Natural killer cell (primary cell): Measurements from ENCODE around the gene HINT3. TPM values are rescaled to one million over a fixed set of nuclear protein-coding genes. Genes with fewer than 3 reads are reported as not detected.

Experiments used
- ATAC-seq, 3 donors: fragments of 150-1000 bp in 2 of 3; fragments of 200-7000 bp in 1 of 3; cut with Tn5 transposase; 1 replicate in 1 of 3; 2 replicates in 2 of 3; pipeline ENCODE4 v1.10.0; 2021; ENCODE audit warnings: mild to moderate bottlenecking in 2 of 3, moderate library complexity in 2 of 3
- DNase-seq, 2 donors: peaks; one replicate each; pipeline versions ENCODE4 v3.0.0 to v3.0.0-alpha.2; 2013 to 2021; ENCODE audit warnings: mixed read lengths in 1 of 2
- H3K27ac ChIP-seq: one replicate; pipeline ENCODE4 v1.5.1; 2013; ENCODE audit warnings: mild to moderate bottlenecking, low read length
- H3K27me3 ChIP-seq: one replicate; pipeline ENCODE4 v1.6.1; 2013; ENCODE audit warnings: low read length; ENCODE audit not compliant: control insufficient read depth, insufficient read depth
- H3K36me3 ChIP-seq: one replicate; pipeline ENCODE4 v1.6.1; 2013; ENCODE audit warnings: low read length; ENCODE audit not compliant: control insufficient read depth, insufficient read depth
- H3K4me1 ChIP-seq: one replicate; pipeline ENCODE4 v1.6.1; 2013; ENCODE audit warnings: low read length; ENCODE audit not compliant: control insufficient read depth, insufficient read depth
- H3K4me3 ChIP-seq: one replicate; pipeline ENCODE4 v1.5.1; 2013; ENCODE audit warnings: low read length
- H3K9me3 ChIP-seq: one replicate; pipeline ENCODE4 v1.6.1; 2013; ENCODE audit warnings: low read length; ENCODE audit not compliant: control insufficient read depth, insufficient read depth
- H3K27ac Mint-ChIP-seq, 2 donors: one replicate each; pipeline ENCODE4 v1.8.0; 2022; ENCODE audit warnings: mild to moderate bottlenecking in 2 of 2, mixed read lengths in 2 of 2, moderate library complexity in 1 of 2
- H3K27me3 Mint-ChIP-seq, 2 donors: one replicate each; pipeline ENCODE4 v1.8.0; 2022; ENCODE audit warnings: low read depth in 2 of 2, mixed read lengths in 2 of 2
- H3K36me3 Mint-ChIP-seq: one replicate; pipeline ENCODE4 v1.8.0; 2022; ENCODE audit warnings: mixed read lengths
- H3K4me1 Mint-ChIP-seq, 2 donors: one replicate each; pipeline ENCODE4 v1.8.0; 2022; ENCODE audit warnings: mixed read lengths in 2 of 2
- H3K4me3 Mint-ChIP-seq: one replicate; pipeline ENCODE4 v1.8.0; 2022; ENCODE audit warnings: mild to moderate bottlenecking, moderate library complexity, mixed read lengths
- H3K9me3 Mint-ChIP-seq, 2 donors: one replicate each; pipeline ENCODE4 v1.8.0; 2022; ENCODE audit warnings: mixed read lengths in 2 of 2
- WGBS: methylation state at CpG from one replicate; pipeline ENCODE4 v1.1.7; 2013; ENCODE audit warnings: missing lambda C conversion rate; ENCODE audit not compliant: insufficient coverage; 5-methylcytosine and 5-hydroxymethylcytosine counted together
- intact Hi-C: fragments of 100-400 bp; cut with micrococcal nuclease; formaldehyde crosslinking; loops from one replicate; pipeline ENCODE4 v1.14.2; 2022
- total RNA-seq, 4 donors: library from RNA; stranded (reverse); fragments of 120-200 nt in 1 of 4; gene quantifications; one replicate each; pipeline versions ENCODE4 v1.2.3 to v1.2.4, GENCODE V29; 2013 to 2022
- TF ChIP-seq, protein P1 (sequence below): fragments of 200-600 bp; IDR thresholded peaks from one replicate; pipeline ENCODE4 v1.8.0; 2022; ENCODE audit warnings: antibody characterized with exemption

Gene HINT3
- total RNA-seq, 3 donors from 2014 or later (not counting 1 experiment from before 2014, with no cell fraction given) = 9.7 to 10.5 (median 10.3) TPM

DNA sequence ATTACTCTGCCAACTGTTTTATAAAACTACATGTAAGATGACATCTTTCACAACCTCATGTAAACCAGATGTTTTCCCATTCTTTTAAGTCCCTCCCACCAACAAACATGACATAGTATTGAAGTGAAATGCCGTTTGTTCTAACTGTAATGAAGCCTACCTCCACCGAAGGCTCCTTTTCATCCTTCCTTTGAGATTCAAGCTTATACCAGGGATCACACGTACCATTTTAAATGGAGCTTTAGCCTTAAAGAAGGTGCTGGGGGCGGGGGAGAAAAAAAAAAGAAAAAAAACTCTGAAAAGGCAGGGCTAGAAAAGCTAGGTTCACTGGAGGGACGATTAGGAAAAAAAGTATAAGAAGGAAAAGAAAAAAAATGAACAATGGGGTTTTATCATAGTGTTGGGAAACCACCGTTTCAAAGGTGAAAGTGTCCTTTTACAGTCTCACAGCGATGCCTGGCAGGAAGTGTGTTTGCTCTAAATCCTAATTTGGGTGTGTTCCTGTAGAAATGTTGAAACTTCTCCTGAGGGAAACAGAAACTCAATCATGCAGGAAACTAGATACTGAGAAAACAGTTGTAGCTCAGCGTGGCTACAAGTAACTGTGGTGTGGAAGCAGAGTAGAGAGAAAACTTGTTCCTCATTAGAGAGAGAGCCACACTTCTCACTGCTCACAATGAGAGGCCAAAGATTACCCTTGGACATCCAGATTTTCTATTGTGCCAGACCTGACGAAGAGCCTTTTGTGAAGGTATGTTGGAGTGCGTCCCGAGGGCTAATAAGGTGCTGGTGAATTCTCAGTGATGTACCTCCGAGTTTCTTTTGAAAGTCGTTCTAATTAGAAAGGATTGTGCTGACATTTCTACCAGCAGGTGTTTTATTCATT lies 37.6 kb upstream of the HINT3 start:
- intact Hi-C loops = loop anchor here (1.0 to 2.0 kb wide), 2 partner anchors 37 to 138 kb away; partner anchors contain the start of gene HINT3
- Mint-ChIP-seq H3K27me3 (no peaks in the 10 kb centered on the region), H3K27ac (peak overlapping the region; percentile 87 to 88), H3K4me1 (peaks cover 19 to 24% of the 10 kb centered on the region in 2 donors), H3K36me3 (peaks cover 36% of the 10 kb centered on the region), H3K9me3 (no peaks in the 10 kb centered on the region), H3K4me3 (peak overlapping the region; percentile 19)
- ATAC-seq (peak; percentile 88 to 95 (median 94)), DNase-seq (peak in 1 of 2 donors; percentile 83)
- WGBS = 11% methylated on average over 10 of the region's 13 CpGs
- TF ChIP-seq, protein P1, sequence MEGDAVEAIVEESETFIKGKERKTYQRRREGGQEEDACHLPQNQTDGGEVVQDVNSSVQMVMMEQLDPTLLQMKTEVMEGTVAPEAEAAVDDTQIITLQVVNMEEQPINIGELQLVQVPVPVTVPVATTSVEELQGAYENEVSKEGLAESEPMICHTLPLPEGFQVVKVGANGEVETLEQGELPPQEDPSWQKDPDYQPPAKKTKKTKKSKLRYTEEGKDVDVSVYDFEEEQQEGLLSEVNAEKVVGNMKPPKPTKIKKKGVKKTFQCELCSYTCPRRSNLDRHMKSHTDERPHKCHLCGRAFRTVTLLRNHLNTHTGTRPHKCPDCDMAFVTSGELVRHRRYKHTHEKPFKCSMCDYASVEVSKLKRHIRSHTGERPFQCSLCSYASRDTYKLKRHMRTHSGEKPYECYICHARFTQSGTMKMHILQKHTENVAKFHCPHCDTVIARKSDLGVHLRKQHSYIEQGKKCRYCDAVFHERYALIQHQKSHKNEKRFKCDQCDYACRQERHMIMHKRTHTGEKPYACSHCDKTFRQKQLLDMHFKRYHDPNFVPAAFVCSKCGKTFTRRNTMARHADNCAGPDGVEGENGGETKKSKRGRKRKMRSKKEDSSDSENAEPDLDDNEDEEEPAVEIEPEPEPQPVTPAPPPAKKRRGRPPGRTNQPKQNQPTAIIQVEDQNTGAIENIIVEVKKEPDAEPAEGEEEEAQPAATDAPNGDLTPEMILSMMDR = no peak
- no peaks in the 10 kb centered on the region for H3K27me3 ChIP-seq
- no peaks in the 10 kb centered on the region for H3K9me3 ChIP-seq
- peak overlapping the region; percentile 57 for H3K27ac ChIP-seq
- no peak overlapping the region for H3K4me3 ChIP-seq
- no peaks in the 10 kb centered on the region for H3K4me1 ChIP-seq
- peaks cover 48% of the 10 kb centered on the region for H3K36me3 ChIP-seq

DNA sequence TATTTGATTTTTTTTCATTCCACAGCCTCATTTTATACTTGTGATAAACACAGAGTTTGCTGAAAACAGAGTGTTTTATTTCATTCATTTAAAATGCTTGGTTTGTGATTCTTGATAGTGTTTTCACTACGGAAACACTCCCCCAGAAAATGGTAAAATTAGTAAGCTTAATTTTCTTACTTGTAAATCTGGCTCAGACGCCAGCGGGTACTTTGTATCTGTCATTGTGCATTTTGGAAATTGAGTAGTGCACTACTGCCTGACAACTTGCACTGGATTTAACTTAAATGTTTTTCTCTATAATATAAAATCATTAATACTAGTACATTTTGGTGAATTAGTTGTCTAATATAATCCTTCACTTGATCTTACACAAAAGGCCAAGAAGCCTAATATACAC lies 37.0 kb upstream of the HINT3 start:
- H3K4me1 Mint-ChIP-seq = peaks cover 22 to 31% of the 10 kb centered on the region in 2 donors
- no peaks in the 10 kb centered on the region for H3K27me3 Mint-ChIP-seq
- H3K36me3 ChIP-seq = peaks cover 53% of the 10 kb centered on the region
- no peaks in the 10 kb centered on the region for H3K4me1 ChIP-seq
- WGBS = 67% methylated on average over 3 of the region's 3 CpGs
- no peaks in the 10 kb centered on the region for H3K9me3 Mint-ChIP-seq
- TF ChIP-seq, protein P1 = no peak
- ATAC-seq (no peak), DNase-seq (no peak)
- intact Hi-C loops = loop anchor here (1.0 to 2.0 kb wide), 2 partner anchors 37 to 139 kb away; partner anchors contain the start of gene HINT3
- H3K4me3 Mint-ChIP-seq = no peak overlapping the region
- no peaks in the 10 kb centered on the region for H3K27me3 ChIP-seq
- H3K27ac ChIP-seq = peak overlapping the region; percentile 57
- peak overlapping the region; percentile 87 to 88 for H3K27ac Mint-ChIP-seq
- no peak overlapping the region for H3K4me3 ChIP-seq
- H3K36me3 Mint-ChIP-seq = peaks cover 36% of the 10 kb centered on the region
- no peaks in the 10 kb centered on the region for H3K9me3 ChIP-seq

DNA sequence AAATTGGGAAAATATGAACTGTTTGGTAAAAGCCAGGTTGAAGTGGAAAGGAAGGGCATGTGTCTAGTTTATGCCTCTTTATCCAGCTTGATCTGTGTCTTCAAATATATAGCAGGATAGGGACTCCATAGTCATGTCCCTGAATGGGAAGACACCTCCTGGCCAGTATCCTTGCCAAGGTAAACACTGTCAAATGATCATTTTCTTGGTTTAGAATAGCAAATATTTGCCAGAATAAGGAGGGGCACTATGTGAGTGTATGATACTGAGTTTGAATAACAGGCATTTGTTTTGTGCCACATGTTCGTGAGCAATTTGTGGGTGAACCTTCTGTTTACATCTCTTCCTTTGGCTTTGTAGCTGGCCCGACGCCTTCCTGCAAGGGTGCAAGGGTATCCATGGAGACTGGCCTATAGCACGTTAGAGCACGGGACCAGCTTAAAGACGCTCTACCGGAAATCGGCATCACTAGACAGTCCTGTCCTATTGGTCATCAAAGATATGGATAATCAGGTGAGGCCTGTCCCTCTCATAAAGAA lies 34.2 kb upstream of the HINT3 start:
- WGBS = 98% methylated on average over 8 of the region's 8 CpGs
- no peaks in the 10 kb centered on the region for H3K9me3 Mint-ChIP-seq
- peaks cover 22 to 34% of the 10 kb centered on the region in 2 donors for H3K4me1 Mint-ChIP-seq
- peak overlapping the region in 1 of 2 donors; percentile 63 for H3K27ac Mint-ChIP-seq
- no peaks in the 10 kb centered on the region for H3K27me3 Mint-ChIP-seq
- no peaks in the 10 kb centered on the region for H3K27me3 ChIP-seq
- ATAC-seq (no peak), DNase-seq (no peak)
- peaks cover 54% of the 10 kb centered on the region for H3K36me3 ChIP-seq
- no peak overlapping the region for H3K27ac ChIP-seq
- H3K9me3 ChIP-seq = no peaks in the 10 kb centered on the region
- TF ChIP-seq, protein P1 = no peak
- H3K4me1 ChIP-seq = no peaks in the 10 kb centered on the region
- H3K4me3 Mint-ChIP-seq = no peak overlapping the region
- intact Hi-C loops = no loop called here
- H3K36me3 Mint-ChIP-seq = peaks cover 21% of the 10 kb centered on the region
- H3K4me3 ChIP-seq = no peak overlapping the region
